ENCODE data around the gene MOV10.

The MOV10 gene, protein sequence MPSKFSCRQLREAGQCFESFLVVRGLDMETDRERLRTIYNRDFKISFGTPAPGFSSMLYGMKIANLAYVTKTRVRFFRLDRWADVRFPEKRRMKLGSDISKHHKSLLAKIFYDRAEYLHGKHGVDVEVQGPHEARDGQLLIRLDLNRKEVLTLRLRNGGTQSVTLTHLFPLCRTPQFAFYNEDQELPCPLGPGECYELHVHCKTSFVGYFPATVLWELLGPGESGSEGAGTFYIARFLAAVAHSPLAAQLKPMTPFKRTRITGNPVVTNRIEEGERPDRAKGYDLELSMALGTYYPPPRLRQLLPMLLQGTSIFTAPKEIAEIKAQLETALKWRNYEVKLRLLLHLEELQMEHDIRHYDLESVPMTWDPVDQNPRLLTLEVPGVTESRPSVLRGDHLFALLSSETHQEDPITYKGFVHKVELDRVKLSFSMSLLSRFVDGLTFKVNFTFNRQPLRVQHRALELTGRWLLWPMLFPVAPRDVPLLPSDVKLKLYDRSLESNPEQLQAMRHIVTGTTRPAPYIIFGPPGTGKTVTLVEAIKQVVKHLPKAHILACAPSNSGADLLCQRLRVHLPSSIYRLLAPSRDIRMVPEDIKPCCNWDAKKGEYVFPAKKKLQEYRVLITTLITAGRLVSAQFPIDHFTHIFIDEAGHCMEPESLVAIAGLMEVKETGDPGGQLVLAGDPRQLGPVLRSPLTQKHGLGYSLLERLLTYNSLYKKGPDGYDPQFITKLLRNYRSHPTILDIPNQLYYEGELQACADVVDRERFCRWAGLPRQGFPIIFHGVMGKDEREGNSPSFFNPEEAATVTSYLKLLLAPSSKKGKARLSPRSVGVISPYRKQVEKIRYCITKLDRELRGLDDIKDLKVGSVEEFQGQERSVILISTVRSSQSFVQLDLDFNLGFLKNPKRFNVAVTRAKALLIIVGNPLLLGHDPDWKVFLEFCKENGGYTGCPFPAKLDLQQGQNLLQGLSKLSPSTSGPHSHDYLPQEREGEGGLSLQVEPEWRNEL

DNA sequence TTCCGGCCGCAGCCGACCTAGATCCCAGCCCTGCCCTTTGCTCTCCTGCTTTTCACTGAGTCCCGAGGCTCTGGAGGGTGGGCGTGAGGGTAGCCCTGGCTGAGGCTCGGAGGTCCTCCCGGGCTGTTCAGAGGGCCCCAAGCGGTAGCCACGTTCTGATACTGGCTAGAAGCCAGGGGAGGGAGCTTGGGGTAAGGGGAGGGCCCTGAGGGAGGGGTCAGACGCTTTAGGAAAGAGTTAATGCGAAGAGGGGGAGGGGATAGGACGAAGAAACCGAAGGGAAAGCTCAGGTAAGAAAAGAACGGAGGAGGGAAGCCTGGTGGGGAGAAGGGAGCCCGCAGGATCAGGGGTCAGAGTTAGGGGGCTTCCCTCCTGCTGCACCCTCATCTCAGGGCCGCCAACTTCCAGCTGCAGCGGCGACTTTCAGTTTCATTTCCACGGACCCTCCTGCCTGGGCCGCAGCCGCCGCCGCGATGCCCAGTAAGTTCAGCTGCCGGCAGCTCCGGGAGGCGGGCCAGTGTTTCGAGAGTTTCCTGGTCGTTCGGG, at the start of gene MOV10:
TSS of gene MOV10 (plus strand) at position 220 of the 546 bp plus-strand sequence. CDS start at position 474, 254 bp downstream.
- peak; percentile 76 for DNase-seq (ENCODE audit: low read depth)
- peak within 1 kb of the TSS; percentile 82 for H3K4me3 ChIP-seq (replicated peaks; ENCODE audit: low read depth, low read length)
- no peak for TF ChIP-seq CTCF (IDR thresholded peaks at IDR 0.05; ENCODE audit: low read length, missing control alignments)

DNA sequence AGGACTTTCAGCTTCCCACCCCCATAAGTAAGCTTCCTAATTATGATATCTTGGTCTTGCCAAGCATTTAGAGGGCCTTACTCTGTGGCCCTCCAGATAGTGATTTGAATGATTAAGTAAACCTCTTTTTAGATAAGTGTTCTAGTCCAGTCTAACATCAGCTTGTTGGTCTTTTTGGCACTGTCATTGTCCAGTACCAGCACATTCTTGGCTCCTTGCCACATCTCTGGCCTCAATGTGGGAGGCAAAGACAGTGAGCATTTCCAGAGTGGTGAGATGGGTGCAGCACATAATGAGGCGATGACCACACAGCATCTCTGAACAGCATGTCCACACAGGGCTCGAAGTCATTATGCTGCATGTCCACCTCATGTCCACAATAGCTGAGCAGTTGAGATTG, 48.8 kb upstream of the MOV10 start:
- no peak overlapping the region for H3K4me3 ChIP-seq (replicated peaks; ENCODE audit: low read depth, low read length)
- no peak for TF ChIP-seq CTCF (IDR thresholded peaks at IDR 0.05; ENCODE audit: low read length, missing control alignments)
- peak; percentile 70 for DNase-seq (ENCODE audit: low read depth)

DNA sequence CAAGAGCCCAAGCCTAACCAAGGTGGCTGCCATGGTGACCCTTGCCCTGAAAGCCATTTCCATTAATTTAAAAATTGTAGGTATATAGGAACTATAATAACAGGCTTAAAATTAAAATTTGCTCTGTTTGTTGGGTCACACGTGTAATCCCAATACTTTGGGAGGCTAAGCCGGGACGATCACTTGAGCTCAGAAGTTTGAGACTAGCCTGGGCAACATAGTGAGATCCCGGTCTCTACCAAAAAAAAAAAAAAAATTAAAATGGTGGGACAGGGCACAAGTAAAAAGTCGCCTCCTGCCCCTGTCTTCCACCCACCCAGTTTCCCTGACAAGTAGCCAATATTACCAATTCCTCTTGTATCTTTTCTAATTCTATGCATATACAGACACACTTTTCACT, 48.3 kb upstream of the MOV10 start:
- no peak overlapping the region for H3K4me3 ChIP-seq (replicated peaks; ENCODE audit: low read depth, low read length)
- no peak for TF ChIP-seq CTCF (IDR thresholded peaks at IDR 0.05; ENCODE audit: low read length, missing control alignments)
- no peak for DNase-seq (ENCODE audit: low read depth)

- no peak for DNase-seq (ENCODE audit: low read depth)
- no peak for TF ChIP-seq CTCF (IDR thresholded peaks at IDR 0.05; ENCODE audit: low read length, missing control alignments)
- no peak overlapping the region for H3K4me3 ChIP-seq (replicated peaks; ENCODE audit: low read depth, low read length)
Observed at GRCh38 chr1:112626887-112627286, 47.6 kb upstream of the MOV10 start.

GRCh38 chr1:112628516-112628915, 45.9 kb upstream of the MOV10 start:
- DNase-seq (ENCODE audit: low read depth): no peak
- no peak for TF ChIP-seq CTCF (IDR thresholded peaks at IDR 0.05; ENCODE audit: low read length, missing control alignments)
- no peak overlapping the region for H3K4me3 ChIP-seq (replicated peaks; ENCODE audit: low read depth, low read length)

- no peak overlapping the region for H3K4me3 ChIP-seq (replicated peaks; ENCODE audit: low read depth, low read length)
- TF ChIP-seq CTCF (IDR thresholded peaks at IDR 0.05; ENCODE audit: low read length, missing control alignments): no peak
- DNase-seq (ENCODE audit: low read depth): no peak
Observed at GRCh38 chr1:112629256-112629655, 45.2 kb upstream of the MOV10 start.

Measured in fibroblast of pulmonary artery (primary cell).